H7 (cell line): Measurements from ENCODE around the gene WASF3. TPM values are rescaled to one million over a fixed set of nuclear protein-coding genes. Genes with fewer than 3 reads are reported as not detected.

Source experiments
- DNase-seq: peaks from one replicate; pipeline ENCODE4 v3.0.0; 2012
- H3K27me3 ChIP-seq: 2 replicates; pipeline ENCODE4 v1.6.0; 2011; ENCODE audit warnings: mild to moderate bottlenecking, low read length; ENCODE audit not compliant: control insufficient read depth, insufficient read depth
- H3K36me3 ChIP-seq: replicated peaks from 2 replicates; pipeline ENCODE4 v1.5.1; 2011; ENCODE audit warnings: low read length; ENCODE audit not compliant: control insufficient read depth, insufficient read depth
- H3K4me3 ChIP-seq: 2 replicates; pipeline ENCODE4 v1.5.1; 2011; ENCODE audit warnings: low read depth, mild to moderate bottlenecking, control low read depth, low read length, moderate library complexity; ENCODE audit not compliant: insufficient read depth
- total RNA-seq: library from RNA; depleted of rRNA; stranded (reverse); fragments of >200 nt; shearing (Covaris generic); gene quantifications from 2 replicates; pipeline ENCODE4 v1.2.3, GENCODE V29; 2014; rRNA removed

WASF3 gene
- total RNA-seq, 1 experiment from 2014 or later, result 19.1 TPM

DNA sequence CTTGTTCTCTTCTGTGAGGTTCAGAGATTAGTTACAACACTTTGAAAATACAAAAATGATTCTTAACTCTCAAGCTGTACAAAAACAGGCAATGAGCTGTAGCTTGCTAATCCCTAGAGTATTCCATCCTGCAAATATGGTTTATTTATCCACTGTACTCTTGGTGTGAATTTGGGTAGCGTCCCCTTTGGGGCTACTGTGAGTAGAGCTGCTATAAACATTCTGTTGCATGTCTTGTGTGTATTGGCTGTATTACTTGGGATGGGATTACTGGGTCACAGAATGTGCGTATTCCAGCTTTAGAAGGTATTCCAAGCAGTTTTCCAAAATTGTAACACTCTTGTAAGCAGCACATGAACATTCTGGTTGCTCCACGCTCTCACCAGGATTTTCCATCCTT lies 169.6 kb downstream of the WASF3 start:
- no peak for DNase-seq
- Histone ChIP-seq H3K27me3 (no peaks in the 10 kb centered on the region), H3K4me3 (no peak overlapping the region), H3K36me3 (no peaks in the 10 kb centered on the region)

DNA sequence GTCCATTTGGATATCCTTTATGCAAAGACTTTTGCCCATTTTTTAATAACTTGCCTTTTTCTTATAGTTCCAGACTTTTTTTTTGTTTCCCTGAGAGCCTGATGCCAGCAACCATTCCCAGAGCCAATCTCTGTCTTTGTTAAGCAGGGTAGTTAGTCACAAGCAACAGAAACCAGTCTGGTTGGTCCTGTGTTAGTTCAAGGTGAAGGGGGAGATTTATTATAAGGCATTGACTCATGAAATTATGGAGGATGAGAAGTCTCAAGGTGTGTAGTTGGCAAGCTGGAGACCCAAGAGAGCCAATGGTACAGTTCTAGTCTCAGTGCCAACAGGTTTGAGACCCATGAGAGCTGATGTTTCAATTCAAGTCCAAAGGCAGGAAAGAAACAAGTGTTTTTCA lies 170.2 kb downstream of the WASF3 start:
- H3K36me3 ChIP-seq, result no peaks in the 10 kb centered on the region
- no peak overlapping the region for H3K4me3 ChIP-seq
- no peaks in the 10 kb centered on the region for H3K27me3 ChIP-seq
- DNase-seq, result no peak

DNA sequence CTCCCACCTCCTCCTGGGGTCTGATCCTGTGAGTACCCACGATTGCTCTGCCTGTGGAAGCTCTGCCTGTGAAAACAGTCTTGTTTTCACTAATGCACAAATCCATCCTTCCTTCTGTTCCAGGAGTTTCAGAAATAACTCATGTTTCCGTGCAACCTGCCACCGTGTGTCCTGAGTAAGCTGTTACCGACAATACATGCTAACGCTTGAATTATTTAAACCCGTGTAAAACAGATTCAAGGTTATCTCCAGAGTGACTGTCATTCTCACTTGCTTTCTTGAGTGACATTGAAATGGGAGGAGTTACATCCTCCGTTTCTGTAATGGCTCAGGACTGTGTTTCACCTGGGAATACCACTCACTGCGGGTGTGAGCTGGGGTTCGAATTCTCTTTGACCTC lies 178.2 kb downstream of the WASF3 start:
- Histone ChIP-seq H3K27me3 (no peaks in the 10 kb centered on the region), H3K36me3 (no peaks in the 10 kb centered on the region), H3K4me3 (no peak overlapping the region)
- no peak for DNase-seq

Other genes with a start within 250 kb of the WASF3 start
- gene GPR12, start 203.1 kb downstream of the WASF3 start, total RNA-seq, result not detected in 2 replicates